K562 (cell line): Measurements from ENCODE around the gene SDCCAG8. TPM values are rescaled to one million over a fixed set of nuclear protein-coding genes. Genes with fewer than 3 reads are reported as not detected.

Experiments
- ATAC-seq: fragments of 200-7000 bp; cut with Tn5 transposase; 3 replicates; pipeline ENCODE4 v1.9.1; 2020; ENCODE audit warnings: moderate library complexity
- BruUV-seq: library from RNA; stranded (reverse); fragments of 400-500 nt; replicated peaks from 2 replicates; lab custom pipeline; 2021; lab: Mats Ljungman, UMichigan
- CTCF ChIA-PET: fragments of 300-600 bp; formaldehyde crosslinking; extraction: SDS; loops from one replicate; lab custom pipeline; 2021; ENCODE audit warnings: low intra/inter-chr PET ratio; lab: Yijun Ruan, JAX
- POLR2A ChIA-PET: fragments of 300-600, 350-650 bp; sonication (Branson Sonifier 250); formaldehyde crosslinking; extraction: SDS; loops from one replicate; lab custom pipeline; 2021; ENCODE audit warnings: antibody characterized with exemption, inconsistent platforms; lab: Yijun Ruan, JAX
- DNase-seq, 4 experiments: peaks; one replicate each; pipeline versions ENCODE4 v3.0.0 to v3.0.0-alpha.2; 2011 to 2018; ENCODE audit warnings: low spot score in 3 of 4, mixed read lengths in 3 of 4; ENCODE audit errors: extremely low read depth in 1 of 4
- FAIRE-seq: peaks from 2 replicates; lab custom pipeline; 2011; peaks lifted over from hg19 to GRCh38; lab: Jason Lieb, UNC
- H2AFZ ChIP-seq: 2 replicates; pipeline ENCODE4 v1.6.0; 2011; ENCODE audit warnings: low read depth, low read length, control low read depth, inconsistent platforms
- H3K27ac ChIP-seq: fragments of 200-600 bp; 3 replicates; pipeline ENCODE4 v1.8.0; 2011; ENCODE audit warnings: low read depth, mild to moderate bottlenecking, control low read depth, inconsistent platforms, low read length, moderate library complexity, mixed read lengths; ENCODE audit errors: extremely low read depth
- H3K27me3 ChIP-seq, 2 experiments: fragments of 300-600 bp in 1 of 2; 2 replicates in 1 of 2; 3 replicates in 1 of 2; pipeline versions ENCODE4 v1.6.0 to v1.8.0; 2011; ENCODE audit warnings: inconsistent platforms in 2 of 2, low read length in 2 of 2, mild to moderate bottlenecking in 1 of 2, mixed read lengths in 1 of 2, moderate library complexity in 1 of 2; ENCODE audit not compliant: control insufficient read depth in 2 of 2, insufficient read depth in 2 of 2
- H3K36me3 ChIP-seq: fragments of 300-600 bp; 3 replicates; pipeline ENCODE4 v1.8.0; 2011; ENCODE audit warnings: mild to moderate bottlenecking, low read length, inconsistent platforms; ENCODE audit not compliant: control insufficient read depth, insufficient read depth
- H3K4me1 ChIP-seq, 2 experiments: fragments of 200-600 bp in 1 of 2; replicated peaks in 1 of 2; 2 replicates in 1 of 2; 3 replicates in 1 of 2; pipeline versions ENCODE4 v1.5.1 to v1.8.0; 2011; ENCODE audit warnings: inconsistent platforms in 2 of 2, low read length in 2 of 2, mild to moderate bottlenecking in 1 of 2, mixed read lengths in 1 of 2, moderate library complexity in 1 of 2; ENCODE audit not compliant: control insufficient read depth in 2 of 2, insufficient read depth in 2 of 2
- H3K4me2 ChIP-seq: 2 replicates; pipeline ENCODE4 v1.6.1; 2011; ENCODE audit warnings: low read length, control low read depth, inconsistent platforms, mixed read lengths; ENCODE audit not compliant: insufficient read depth
- H3K4me3 ChIP-seq: fragments of 200-600 bp; sonication (generic), shearing (Covaris generic); 2 replicates; pipeline ENCODE4 v1.5.1; 2016; ENCODE audit warnings: control low read depth, inconsistent platforms
- H3K79me2 ChIP-seq: fragments of 200-600 bp; 3 replicates; pipeline ENCODE4 v1.8.0; 2011; ENCODE audit warnings: low read length, inconsistent platforms; ENCODE audit not compliant: control insufficient read depth, insufficient read depth
- H3K9ac ChIP-seq, 2 experiments: 2 replicates each; pipeline versions ENCODE4 v1.6.0 to v1.6.1; 2011; ENCODE audit warnings: low read depth in 2 of 2, low read length in 2 of 2, control low read depth in 1 of 2, inconsistent platforms in 1 of 2, mild to moderate bottlenecking in 1 of 2, mixed read lengths in 1 of 2; ENCODE audit not compliant: insufficient read depth in 1 of 2
- H3K9me1 ChIP-seq: one replicate; pipeline ENCODE4 v1.6.0; 2011; ENCODE audit warnings: inconsistent platforms, mild to moderate bottlenecking, low read length, moderate library complexity; ENCODE audit not compliant: control insufficient read depth, insufficient read depth
- H3K9me3 ChIP-seq: replicated peaks from 2 replicates; pipeline ENCODE4 v1.5.1; 2011; ENCODE audit warnings: low read depth, low read length, inconsistent platforms; ENCODE audit not compliant: control insufficient read depth, insufficient read depth
- H4K20me1 ChIP-seq: replicated peaks from 2 replicates; pipeline ENCODE4 v1.6.1; 2011; ENCODE audit warnings: low read length, inconsistent platforms, mixed read lengths; ENCODE audit not compliant: control insufficient read depth, insufficient read depth
- BRD4 ChIP-seq: fragments of 200-600 bp; sonication (generic); IDR thresholded peaks from 2 replicates; pipeline ENCODE4 v1.6.1; 2017; ENCODE audit warnings: inconsistent platforms
- CEBPG ChIP-seq, 3 experiments: fragments of 200-800 bp in 1 of 3; sonication (Bioruptor generic) in 1 of 3; sonication (generic) in 1 of 3; formaldehyde crosslinking in 1 of 3; IDR thresholded peaks in 2 of 3; conservative IDR thresholded peaks in 1 of 3; 2 replicates each; pipeline versions ENCODE4 v1.6.1 to v1.8.0; 2016 to 2022; ENCODE audit warnings: missing compliant biosample characterization in 2 of 3, missing genetic modification characterization in 2 of 3, mild to moderate bottlenecking in 1 of 3, missing genetic modification reagents in 1 of 3
- ILF3 ChIP-seq: fragments of 450-650 bp; IDR thresholded peaks from 2 replicates; pipeline ENCODE4 v1.6.1; 2018; ENCODE audit warnings: antibody characterized with exemption, mild to moderate bottlenecking, moderate library complexity, borderline replicate concordance
- NCOA6 ChIP-seq: fragments of 450-650 bp; IDR thresholded peaks from 2 replicates; pipeline ENCODE4 v1.6.1; 2017; ENCODE audit warnings: mild to moderate bottlenecking
- RREB1 ChIP-seq: fragments of 250-450 bp; sonication (Bioruptor Pico); IDR thresholded peaks from 2 replicates; pipeline ENCODE4 v1.4.0; 2020
- ZFX ChIP-seq: sonication (generic); formaldehyde crosslinking; IDR thresholded peaks from 2 replicates; pipeline ENCODE4 v1.8.0; 2022; ENCODE audit warnings: mild to moderate bottlenecking, missing genetic modification reagents, moderate library complexity
- ZNF217 ChIP-seq: sonication (generic); formaldehyde crosslinking; IDR thresholded peaks from 2 replicates; pipeline ENCODE4 v1.8.0; 2022; ENCODE audit warnings: mild to moderate bottlenecking, missing genetic modification reagents
- ZNF324 ChIP-seq: fragments of 250-450 bp; sonication (Bioruptor Pico); IDR thresholded peaks from 2 replicates; pipeline ENCODE4 v1.4.0; 2020; ENCODE audit warnings: mild to moderate bottlenecking
- WGBS: fragments of 100-300 bp; shearing (Covaris generic); methylation state at CpG from one replicate; pipeline ENCODE4 v1.1.6; 2016; ENCODE audit warnings: low coverage, mixed read lengths; ENCODE audit not compliant: insufficient coverage; ENCODE audit errors: missing lambda C conversion rate; 5-methylcytosine and 5-hydroxymethylcytosine counted together
- in situ Hi-C: fragments of 300-500 bp; cut with MboI; formaldehyde crosslinking; loops from 4 replicates; pipeline ENCODE4 v1.15.0; 2018; ENCODE audit warnings: inconsistent platforms, mixed read lengths
- intact Hi-C: fragments of 100-400 bp; cut with micrococcal nuclease; formaldehyde crosslinking; loops from 2 replicates; pipeline ENCODE4 v1.14.2; 2022
- polyA plus RNA-seq, 8 experiments: library from polyadenylated mRNA; depleted of rRNA in 4 of 8; stranded (reverse) in 5 of 8; unstranded in 3 of 8; fragments of >200 nt; fragmentation: Nextera tagmentation in 2 of 8; fragmentation: Illumina TruSeq in 1 of 8; extraction: Ambion mirVana in 2 of 8; extraction: Trizol in 1 of 8; gene quantifications; 2 replicates each; pipeline versions ENCODE4 v1.2.1 to v1.2.3, GENCODE V29; 2011 to 2014; ENCODE audit warnings: inconsistent platforms in 1 of 8, missing spikeins in 1 of 8
- total RNA-seq, 7 experiments: library from RNA; depleted of rRNA in 6 of 7; stranded (reverse); fragments of >200 nt in 6 of 7; fragmentation: Illumina TruSeq in 2 of 7; extraction: Trizol in 2 of 7; gene quantifications; 2 replicates each; pipeline versions ENCODE4 v1.2.1 to v1.2.3, GENCODE V29; 2011 to 2021; ENCODE audit warnings: low replicate concordance in 1 of 7

The SDCCAG8 gene
- total and polyA plus RNA-seq, 9 of the 15 experiments (the other 6 are each of a cell fraction or from before 2014, with no cell fraction given) = 17.9 to 36.7 (median 25.4) TPM

GRCh38 chr1:243390162-243390791 lies 134.4 kb downstream of the SDCCAG8 start:
- no TSS peak for BruUV-seq
- no peak overlapping the region; a peak in 1 of 4 replicates for H3K9ac ChIP-seq
- no peak overlapping the region for H3K4me2 ChIP-seq
- H3K27me3 ChIP-seq = no peaks in the 10 kb centered on the region
- 24% methylated on average over 8 of the region's 8 CpGs for WGBS
- H3K36me3 ChIP-seq = no peaks in the 10 kb centered on the region
- no peaks in the 10 kb centered on the region for H3K4me1 ChIP-seq
- no peaks in the 10 kb centered on the region for H3K79me2 ChIP-seq
- H3K9me3 ChIP-seq = no peaks in the 10 kb centered on the region
- no peaks in the 10 kb centered on the region for H3K9me1 ChIP-seq
- DNase-seq (no peak), ATAC-seq (no peak), FAIRE-seq (no peak)
- no peak overlapping the region for H3K4me3 ChIP-seq
- intact Hi-C loops = no loop called here
- POLR2A ChIA-PET = interaction anchor here (0.7 kb wide), 1 partner anchor 11 kb away, joined by 4 read pairs; no protein-coding TSS in a partner anchor
- H2AFZ ChIP-seq = no peak overlapping the region
- H3K27ac ChIP-seq = no peak overlapping the region
- CTCF ChIA-PET = interaction anchor here (0.6 kb wide), 1 partner anchor 12 kb away, joined by 3 read pairs; no protein-coding TSS in a partner anchor
- TF ChIP-seq BRD4 = no peak
- TF ChIP-seq CEBPG (CRISPR knock-in tag; IDR thresholded peaks at IDR 0.05) = no peak
- no peak for TF ChIP-seq CEBPG (tag; conservative IDR thresholded peaks at IDR 0.05 in 1 of 2, IDR thresholded peaks at IDR 0.05 in 1 of 2)
- no peak for TF ChIP-seq ZFX (CRISPR knock-in tag)
- no peak for TF ChIP-seq RREB1 (CRISPR knock-in tag)
- TF ChIP-seq NCOA6 = no peak
- TF ChIP-seq ZNF324 (CRISPR knock-in tag) = no peak
- TF ChIP-seq ZNF217 (CRISPR knock-in tag) = no peak
- TF ChIP-seq ILF3 = no peak
- in situ Hi-C loops = no loop called here
- no peaks in the 10 kb centered on the region for H4K20me1 ChIP-seq
